Measurements from ENCODE around the gene PBX4. TPM values are rescaled to one million over a fixed set of nuclear protein-coding genes. Genes with fewer than 3 reads are reported as not detected.

The PBX4 gene
- total and polyA plus RNA-seq, 2 experiments from 2014 or later = 3.2 to 4.3 TPM

DNA sequence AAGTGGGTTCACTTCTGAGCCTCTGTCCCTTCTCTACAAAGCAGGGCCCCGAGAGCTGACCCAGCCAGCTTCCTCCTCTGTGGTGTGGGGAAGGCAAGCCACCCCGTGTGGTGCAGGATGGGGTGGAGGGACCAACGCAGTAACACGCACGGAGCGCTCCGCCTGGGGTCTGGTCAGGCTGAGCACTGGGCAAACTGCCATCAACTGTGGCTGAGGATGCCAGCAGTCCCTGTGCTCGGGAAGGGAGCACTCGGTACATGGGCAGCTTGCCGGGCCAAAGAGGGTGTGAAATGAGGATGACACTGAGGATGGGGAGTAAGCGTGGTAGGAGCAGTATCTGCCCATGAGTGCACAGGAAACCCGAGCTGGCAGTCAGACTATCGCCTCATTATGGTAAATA lies 32.6 kb upstream of the PBX4 start:
- no peaks in the 10 kb centered on the region for H3K9me2 ChIP-seq (replicated peaks; ENCODE audit: insufficient read depth)
- H2AFZ ChIP-seq = no peak overlapping the region
- no peak overlapping the region for H3K4me3 ChIP-seq
- no peaks in the 10 kb centered on the region for H3K9me3 ChIP-seq (ENCODE audit: low read depth)
- no peak for TF ChIP-seq CTCF (IDR thresholded peaks at IDR 0.05; ENCODE audit: poor library complexity)
- no peak for TF ChIP-seq EZH2 (IDR thresholded peaks at IDR 0.05; ENCODE audit: borderline replicate concordance)
- no peak for TF ChIP-seq EZH2phosphoT487 (IDR thresholded peaks at IDR 0.05; ENCODE audit: low read depth, severe bottlenecking, unreplicated experiment)
- peak; percentile 4 for DNase-seq (ENCODE audit: low spot score)
- no peaks in the 10 kb centered on the region for H3K79me2 ChIP-seq
- H3K36me3 ChIP-seq (replicated peaks; ENCODE audit: insufficient read depth, low read depth) = no peaks in the 10 kb centered on the region
- H3K27me3 ChIP-seq = no peaks in the 10 kb centered on the region
- 96% methylated on average over 13 of the region's 13 CpGs for WGBS (ENCODE audit: low lambda C conversion rate, missing lambda C conversion rate)
- H3K4me2 ChIP-seq = no peak overlapping the region
- H4K20me1 ChIP-seq (ENCODE audit: insufficient read depth, poor library complexity, severe bottlenecking) = no peaks in the 10 kb centered on the region
- no peaks in the 10 kb centered on the region for H3K4me1 ChIP-seq (ENCODE audit: insufficient read depth)
- no peak overlapping the region for H3K27ac ChIP-seq

- Histone ChIP-seq H3K27ac (no peak overlapping the region), H3K79me2 (no peaks in the 10 kb centered on the region), H4K20me1 (ENCODE audit: insufficient read depth, poor library complexity, severe bottlenecking) (no peaks in the 10 kb centered on the region), H3K4me2 (no peak overlapping the region), H3K4me1 (ENCODE audit: insufficient read depth) (no peaks in the 10 kb centered on the region), H3K9me2 (replicated peaks; ENCODE audit: insufficient read depth) (no peaks in the 10 kb centered on the region), H3K9me3 (ENCODE audit: low read depth) (no peaks in the 10 kb centered on the region), H2AFZ (no peak overlapping the region), H3K36me3 (replicated peaks; ENCODE audit: insufficient read depth, low read depth) (no peaks in the 10 kb centered on the region), H3K4me3 (no peak overlapping the region), H3K27me3 (no peaks in the 10 kb centered on the region)
- TF ChIP-seq EZH2phosphoT487 (IDR thresholded peaks at IDR 0.05; ENCODE audit: low read depth, severe bottlenecking, unreplicated experiment) (no peak), EZH2 (IDR thresholded peaks at IDR 0.05; ENCODE audit: borderline replicate concordance) (no peak), CTCF (IDR thresholded peaks at IDR 0.05; ENCODE audit: poor library complexity) (no peak)
- no peak for DNase-seq (ENCODE audit: low spot score)
- WGBS (ENCODE audit: low lambda C conversion rate, missing lambda C conversion rate) = 98% methylated on average over 9 of the region's 9 CpGs
Measured at GRCh38 chr19:19650331-19650730, 31.8 kb upstream of the PBX4 start.

DNA sequence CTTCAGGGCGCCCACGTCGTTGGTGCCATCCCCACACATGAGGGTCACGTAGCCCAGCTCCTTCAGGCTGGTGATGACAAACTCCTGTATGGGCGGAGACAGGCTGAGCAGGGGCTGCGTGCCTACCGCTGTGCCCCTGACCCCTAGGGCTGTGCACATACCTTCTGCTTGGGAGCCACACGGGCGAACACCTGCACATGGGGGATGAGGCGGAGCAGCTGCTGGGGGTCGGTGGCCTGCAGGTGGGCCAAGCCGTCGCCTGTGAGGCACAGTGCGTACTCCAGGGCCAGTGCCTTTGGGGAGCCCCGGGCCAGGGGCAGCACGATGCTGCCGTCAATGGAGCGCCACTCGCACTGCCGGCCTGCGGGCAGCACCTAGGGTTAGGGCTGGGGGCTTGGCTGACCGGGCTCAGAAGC lies 31.1 kb upstream of the PBX4 start:
- H3K9me2 ChIP-seq (replicated peaks; ENCODE audit: insufficient read depth) = no peaks in the 10 kb centered on the region
- H3K79me2 ChIP-seq = no peaks in the 10 kb centered on the region
- no peaks in the 10 kb centered on the region for H3K27me3 ChIP-seq
- no peak overlapping the region for H3K27ac ChIP-seq
- no peaks in the 10 kb centered on the region for H3K4me1 ChIP-seq (ENCODE audit: insufficient read depth)
- 95% methylated on average over 21 of the region's 22 CpGs for WGBS (ENCODE audit: low lambda C conversion rate, missing lambda C conversion rate)
- H2AFZ ChIP-seq = no peak overlapping the region
- no peak for TF ChIP-seq EZH2 (IDR thresholded peaks at IDR 0.05; ENCODE audit: borderline replicate concordance)
- no peak for TF ChIP-seq CTCF (IDR thresholded peaks at IDR 0.05; ENCODE audit: poor library complexity)
- no peak for TF ChIP-seq EZH2phosphoT487 (IDR thresholded peaks at IDR 0.05; ENCODE audit: low read depth, severe bottlenecking, unreplicated experiment)
- H3K4me2 ChIP-seq = no peak overlapping the region
- H3K36me3 ChIP-seq (replicated peaks; ENCODE audit: insufficient read depth, low read depth) = no peaks in the 10 kb centered on the region
- H4K20me1 ChIP-seq (ENCODE audit: insufficient read depth, poor library complexity, severe bottlenecking) = no peaks in the 10 kb centered on the region
- no peak overlapping the region for H3K4me3 ChIP-seq
- peak; percentile 3 for DNase-seq (ENCODE audit: low spot score)
- no peaks in the 10 kb centered on the region for H3K9me3 ChIP-seq (ENCODE audit: low read depth)

DNA sequence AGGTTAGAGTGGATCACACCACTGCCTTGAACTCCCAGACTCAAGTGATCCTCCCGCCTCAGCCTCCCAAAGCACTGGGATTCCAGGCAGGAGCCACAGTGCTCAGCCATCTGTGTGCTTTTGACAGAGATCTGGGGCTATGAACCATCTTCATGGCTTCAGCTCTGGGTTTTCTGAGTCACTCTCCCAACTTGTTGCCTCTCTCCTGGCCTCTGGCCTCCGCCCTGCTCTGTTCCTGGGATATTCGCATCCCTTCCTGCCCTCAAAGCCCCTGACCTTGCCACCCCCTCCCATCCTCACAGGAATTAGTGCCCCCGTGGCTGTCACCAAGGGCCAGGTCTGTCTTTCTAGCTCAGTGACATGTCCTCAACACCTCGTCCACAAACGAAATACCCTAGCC lies 30.7 kb upstream of the PBX4 start:
- Histone ChIP-seq H2AFZ (no peak overlapping the region), H3K36me3 (replicated peaks; ENCODE audit: insufficient read depth, low read depth) (no peaks in the 10 kb centered on the region), H3K4me2 (no peak overlapping the region), H3K9me2 (replicated peaks; ENCODE audit: insufficient read depth) (no peaks in the 10 kb centered on the region), H4K20me1 (ENCODE audit: insufficient read depth, poor library complexity, severe bottlenecking) (no peaks in the 10 kb centered on the region), H3K9me3 (ENCODE audit: low read depth) (no peaks in the 10 kb centered on the region), H3K27ac (no peak overlapping the region), H3K4me3 (no peak overlapping the region), H3K27me3 (no peaks in the 10 kb centered on the region), H3K4me1 (ENCODE audit: insufficient read depth) (peaks cover under 1% of the 10 kb centered on the region), H3K79me2 (no peaks in the 10 kb centered on the region)
- no peak for TF ChIP-seq EZH2phosphoT487 (IDR thresholded peaks at IDR 0.05; ENCODE audit: low read depth, severe bottlenecking, unreplicated experiment)
- no peak for TF ChIP-seq CTCF (IDR thresholded peaks at IDR 0.05; ENCODE audit: poor library complexity)
- no peak for TF ChIP-seq EZH2 (IDR thresholded peaks at IDR 0.05; ENCODE audit: borderline replicate concordance)
- 95% methylated on average over 6 of the region's 6 CpGs for WGBS (ENCODE audit: low lambda C conversion rate, missing lambda C conversion rate)
- no peak for DNase-seq (ENCODE audit: low spot score)

All from hepatocyte (in vitro differentiated cells).